ENCODE results near the gene ALCAM.

ALCAM gene

GRCh38 chr3:105532251-105532650 is 165.5 kb downstream of the ALCAM start:
- TF ChIP-seq ZNF692 (tag by site-specific recombination; IDR thresholded peaks at IDR 0.05) (no peak), ZNF423 (tag by site-specific recombination; IDR thresholded peaks at IDR 0.05) (no peak), ZNF16 (tag by site-specific recombination; IDR thresholded peaks at IDR 0.05; ENCODE audit: low read depth) (no peak), PRDM4 (tag by site-specific recombination; IDR thresholded peaks at IDR 0.05) (no peak)
- no peak overlapping the region for H3K4me3 ChIP-seq (ENCODE audit: low read depth, low read length)
- H3K9me3 ChIP-seq (ENCODE audit: control insufficient read depth, insufficient read depth, low read depth, low read length) = no peaks in the 10 kb centered on the region
- no peak overlapping the region for H3K27ac ChIP-seq (ENCODE audit: extremely low read depth, low read depth, low read length)
- peaks cover 0 to 14% of the 10 kb centered on the region in 2 experiments; a peak in 1 of 3 replicates for H3K36me3 ChIP-seq (ENCODE audit: control insufficient read depth in 2 of 2, insufficient read depth in 1 of 2, low read length in 2 of 2)
- ChIA-PET POLR2A (no interaction called here), CTCF (interaction anchor here (1.0 kb wide), 1 partner anchor 12 kb away, joined by 4 read pairs; no protein-coding TSS in a partner anchor)
- H3K4me1 ChIP-seq (ENCODE audit: control insufficient read depth, insufficient read depth, low read length) = no peaks in the 10 kb centered on the region

GRCh38 chr3:105533960-105534359 is 167.3 kb downstream of the ALCAM start:
- Histone ChIP-seq H3K27ac (ENCODE audit: extremely low read depth, low read depth, low read length) (no peak overlapping the region), H3K36me3 (ENCODE audit: control insufficient read depth in 2 of 2, insufficient read depth in 1 of 2, low read length in 2 of 2) (peaks cover 0 to 14% of the 10 kb centered on the region in 2 experiments; a peak in 1 of 3 replicates), H3K4me3 (ENCODE audit: low read depth, low read length) (no peak overlapping the region), H3K9me3 (ENCODE audit: control insufficient read depth, insufficient read depth, low read depth, low read length) (no peaks in the 10 kb centered on the region), H3K4me1 (ENCODE audit: control insufficient read depth, insufficient read depth, low read length) (no peaks in the 10 kb centered on the region)
- POLR2A ChIA-PET = no interaction called here
- CTCF ChIA-PET = no interaction called here
- TF ChIP-seq ZBTB48 (tag by site-specific recombination; IDR thresholded peaks at IDR 0.05) (no peak), ZNF791 (tag by site-specific recombination; IDR thresholded peaks at IDR 0.05) (no peak), IKZF3 (tag by site-specific recombination; IDR thresholded peaks at IDR 0.05) (no peak), ZNF692 (tag by site-specific recombination; IDR thresholded peaks at IDR 0.05) (no peak), ZNF747 (tag by site-specific recombination; IDR thresholded peaks at IDR 0.05) (no peak), PRDM4 (tag by site-specific recombination; IDR thresholded peaks at IDR 0.05) (no peak)

GRCh38 chr3:105534491-105534890 is 167.8 kb downstream of the ALCAM start:
- Histone ChIP-seq H3K4me1 (ENCODE audit: control insufficient read depth, insufficient read depth, low read length) (no peaks in the 10 kb centered on the region), H3K27ac (ENCODE audit: extremely low read depth, low read depth, low read length) (no peak overlapping the region), H3K9me3 (ENCODE audit: control insufficient read depth, insufficient read depth, low read depth, low read length) (no peaks in the 10 kb centered on the region), H3K4me3 (ENCODE audit: low read depth, low read length) (no peak overlapping the region), H3K36me3 (ENCODE audit: control insufficient read depth in 2 of 2, insufficient read depth in 1 of 2, low read length in 2 of 2) (peaks cover 0 to 14% of the 10 kb centered on the region in 2 experiments; a peak in 1 of 3 replicates)
- CTCF ChIA-PET = no interaction called here
- POLR2A ChIA-PET = no interaction called here
- TF ChIP-seq ZNF10 (tag by site-specific recombination; IDR thresholded peaks at IDR 0.05) (no peak), ZNF791 (tag by site-specific recombination; IDR thresholded peaks at IDR 0.05) (no peak), EGR2 (tag by site-specific recombination; IDR thresholded peaks at IDR 0.05; ENCODE audit: low read depth) (no peak), TRIM28 (IDR thresholded peaks at IDR 0.05; ENCODE audit: borderline replicate concordance, low read length) (no peak), ZNF704 (tag by site-specific recombination; IDR thresholded peaks at IDR 0.05) (no peak), ZNF660 (tag by site-specific recombination; IDR thresholded peaks at IDR 0.05) (no peak), OVOL3 (tag by site-specific recombination; IDR thresholded peaks at IDR 0.05) (no peak), ZSCAN30 (tag by site-specific recombination; IDR thresholded peaks at IDR 0.05) (no peak), SETDB1 (IDR thresholded peaks at IDR 0.05; ENCODE audit: insufficient read length, low read length) (no peak), ZNF398 (tag by site-specific recombination; IDR thresholded peaks at IDR 0.05) (no peak), ZNF530 (tag by site-specific recombination; IDR thresholded peaks at IDR 0.05; ENCODE audit: low read depth) (no peak), ZNF335 (tag by site-specific recombination; conservative IDR thresholded peaks at IDR 0.05) (no peak), ZNF391 (tag by site-specific recombination; IDR thresholded peaks at IDR 0.05; ENCODE audit: borderline replicate concordance, low read depth) (no peak), ZFP41 (tag by site-specific recombination; IDR thresholded peaks at IDR 0.05; ENCODE audit: borderline replicate concordance) (no peak)

All from HEK293 (cell line).